HTERT RPE-1 (cell line): ENCODE data around the gene PRUNE2.

ENCODE experiments used
- in situ Hi-C: fragments of 300-500 bp; cut with MboI; formaldehyde crosslinking; loops from 4 replicates; pipeline ENCODE4 v1.14.3; 2020; ENCODE audit warnings: low sequenced_read_pairs

Gene PRUNE2

DNA sequence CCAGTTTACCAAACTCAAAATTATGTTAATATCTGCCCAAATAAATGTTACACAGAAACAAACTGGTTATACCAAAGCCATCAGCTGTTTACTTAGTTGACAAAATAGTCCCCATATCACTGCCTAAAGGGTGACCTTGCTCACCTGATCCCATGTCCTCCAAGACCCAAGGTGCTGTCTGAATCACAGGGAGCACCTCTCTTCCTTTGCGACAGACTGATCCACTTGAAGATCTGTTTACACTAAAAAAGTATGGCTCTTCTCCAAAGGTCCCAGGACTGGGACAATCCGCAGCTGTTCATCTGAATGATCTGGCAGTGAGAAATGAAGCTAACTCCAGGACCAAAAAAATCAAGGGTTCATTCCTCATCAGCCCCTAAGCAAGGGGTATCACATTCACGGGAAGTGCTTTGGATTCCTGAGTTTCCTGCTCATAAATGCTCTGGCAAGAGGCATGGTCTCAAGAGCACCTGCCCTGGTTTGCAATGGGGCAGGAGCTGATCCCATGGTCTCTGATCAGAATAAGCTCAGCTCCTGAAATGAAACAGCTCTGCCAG is 5.0 kb downstream of the PRUNE2 start:
- in situ Hi-C loops = no loop called here

DNA sequence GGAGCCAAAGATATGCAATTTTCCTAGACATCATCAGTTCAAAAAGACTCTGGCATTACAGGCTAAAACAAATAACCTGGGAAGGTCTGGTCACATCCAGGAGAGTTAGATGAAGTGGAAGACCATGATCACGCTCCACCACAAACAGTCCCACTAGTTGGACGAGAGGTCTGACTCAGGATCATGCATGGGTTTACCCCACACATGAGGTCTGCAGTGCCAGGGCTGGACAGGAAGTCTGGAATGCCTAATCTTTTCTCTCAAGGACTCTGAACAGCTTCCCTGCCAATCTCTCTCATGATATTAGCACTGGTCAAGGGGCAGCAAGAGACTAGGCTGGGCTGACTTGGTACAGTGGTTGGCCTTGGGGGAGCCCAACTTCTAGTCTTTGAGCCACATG is 7.1 kb downstream of the PRUNE2 start:
- in situ Hi-C loops = no loop called here

- in situ Hi-C loops = no loop called here
Measured at GRCh38 chr9:76897804-76898525, 7.9 kb downstream of the PRUNE2 start.

GRCh38 chr9:76896035-76896434 is 9.9 kb downstream of the PRUNE2 start:
- in situ Hi-C loops = no loop called here

DNA sequence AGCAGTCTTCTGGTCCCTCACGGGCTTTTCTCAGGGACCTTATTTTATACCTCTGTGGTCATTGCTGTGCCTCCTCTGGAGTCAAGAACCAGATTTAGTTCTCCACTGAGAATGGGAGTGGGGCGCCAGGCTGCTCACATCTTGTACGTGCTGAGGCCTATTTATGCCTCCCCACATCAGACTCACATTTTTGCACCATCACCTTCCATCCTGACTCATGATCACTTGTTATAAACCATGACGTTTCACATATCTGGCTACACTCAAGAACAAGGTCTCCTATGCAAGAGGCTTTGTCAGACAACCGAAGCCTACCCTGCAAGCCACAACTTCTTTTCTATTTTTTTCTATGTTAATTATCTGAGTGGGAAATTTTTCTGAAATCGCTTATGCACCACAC is 10.7 kb downstream of the PRUNE2 start:
- in situ Hi-C loops = no loop called here

- in situ Hi-C loops = no loop called here
Measured at GRCh38 chr9:76894198-76894597, 11.7 kb downstream of the PRUNE2 start.

- in situ Hi-C loops = no loop called here
Measured at GRCh38 chr9:76893395-76893932, 12.4 kb downstream of the PRUNE2 start.

DNA sequence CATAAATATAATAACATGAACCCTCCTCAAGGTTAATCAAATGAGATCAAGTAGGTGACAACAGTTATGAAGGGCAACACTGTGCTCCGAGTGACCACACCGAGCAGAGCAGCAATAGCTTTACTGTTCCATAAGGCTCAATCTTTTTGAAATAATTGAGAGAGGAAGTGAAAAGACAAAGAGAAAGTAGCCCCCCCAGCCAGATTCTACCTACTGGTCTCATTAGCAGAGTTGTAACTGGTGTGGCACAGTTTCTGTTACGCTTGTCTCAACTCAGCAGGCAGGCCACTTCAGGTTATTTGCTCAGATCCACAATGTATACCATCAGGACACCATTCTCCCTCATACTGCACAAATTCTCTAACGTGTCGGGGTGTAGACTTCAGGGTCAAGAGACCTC is 14.0 kb downstream of the PRUNE2 start:
- in situ Hi-C loops = no loop called here

DNA sequence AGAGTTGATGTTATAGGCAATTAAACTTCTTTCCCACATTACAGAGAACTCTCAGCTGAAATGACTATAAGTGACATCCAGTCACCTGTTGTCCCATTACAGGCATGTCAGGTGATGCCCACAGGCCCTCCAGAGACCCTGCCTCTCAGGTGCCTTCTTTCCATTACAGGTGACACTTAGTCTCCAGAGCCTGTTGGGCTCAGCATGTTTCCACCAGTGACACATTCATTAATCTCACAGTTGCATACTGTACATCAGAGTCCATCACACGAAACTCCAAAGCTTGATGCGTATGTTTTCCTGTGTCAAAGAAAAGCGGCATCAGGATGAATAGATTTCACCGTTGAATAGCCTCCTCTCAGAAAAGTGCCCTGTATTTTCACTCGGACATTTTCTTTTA is 14.6 kb downstream of the PRUNE2 start:
- in situ Hi-C loops = no loop called here

- in situ Hi-C loops = no loop called here
Measured at GRCh38 chr9:76887951-76888350, 18.0 kb downstream of the PRUNE2 start.

DNA sequence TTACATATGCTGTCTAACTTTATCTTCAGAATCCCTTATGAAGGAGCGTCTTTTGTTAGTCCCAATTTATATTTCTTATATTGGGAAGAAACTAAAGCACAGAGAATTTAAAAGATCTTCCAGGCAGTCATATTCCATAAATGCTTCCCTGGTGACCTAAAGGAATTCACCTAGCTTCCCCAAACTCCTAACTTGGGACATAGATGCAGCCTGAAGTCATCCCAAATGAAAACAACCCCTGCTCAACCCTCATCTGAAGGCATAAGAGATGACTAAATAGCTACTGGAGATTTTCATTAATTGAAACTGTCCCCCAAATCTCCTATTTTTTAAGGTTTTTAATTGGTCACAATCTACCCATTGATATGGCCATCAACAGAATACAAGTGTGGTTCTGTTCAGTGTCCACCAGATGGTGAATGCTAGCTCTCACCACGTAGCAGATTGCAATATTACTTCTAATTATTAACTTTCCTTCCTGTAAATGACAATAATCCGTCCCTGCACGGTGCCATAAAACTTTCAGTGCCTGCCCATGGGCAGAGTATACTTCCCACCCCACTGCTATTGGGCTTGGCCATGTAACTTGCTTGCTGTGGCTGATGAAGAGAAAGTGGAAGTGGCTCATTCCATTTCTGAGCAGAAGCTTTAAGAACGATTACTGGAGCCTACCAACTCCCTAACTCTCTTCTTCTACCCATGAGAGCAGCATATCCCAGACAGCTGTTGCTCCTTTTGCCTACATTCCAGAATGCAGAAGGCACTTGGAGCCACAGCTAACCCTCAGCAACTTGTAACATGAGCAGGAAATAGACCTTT is 18.7 kb downstream of the PRUNE2 start:
- in situ Hi-C loops = no loop called here

DNA sequence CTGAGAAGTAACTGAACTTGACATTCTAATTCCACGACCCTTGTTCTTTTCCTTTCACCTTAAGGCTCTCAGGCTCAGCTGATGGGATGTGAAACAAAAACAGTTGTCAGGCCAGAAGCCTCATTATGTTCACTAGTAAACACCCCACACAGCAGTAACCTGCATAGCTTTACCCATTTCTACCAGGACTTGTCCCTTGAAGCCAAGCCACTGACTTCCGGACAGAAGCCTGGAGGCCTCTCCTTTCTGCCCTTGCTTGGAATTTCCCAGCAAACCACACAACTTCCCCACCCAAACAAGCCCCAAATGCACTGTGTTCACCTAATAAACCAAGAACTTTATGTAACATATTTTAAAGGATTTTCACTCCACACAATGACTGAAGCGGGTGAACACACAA is 19.6 kb downstream of the PRUNE2 start:
- in situ Hi-C loops = no loop called here

- in situ Hi-C loops = no loop called here
Measured at GRCh38 chr9:76884823-76885222, 21.1 kb downstream of the PRUNE2 start.

DNA sequence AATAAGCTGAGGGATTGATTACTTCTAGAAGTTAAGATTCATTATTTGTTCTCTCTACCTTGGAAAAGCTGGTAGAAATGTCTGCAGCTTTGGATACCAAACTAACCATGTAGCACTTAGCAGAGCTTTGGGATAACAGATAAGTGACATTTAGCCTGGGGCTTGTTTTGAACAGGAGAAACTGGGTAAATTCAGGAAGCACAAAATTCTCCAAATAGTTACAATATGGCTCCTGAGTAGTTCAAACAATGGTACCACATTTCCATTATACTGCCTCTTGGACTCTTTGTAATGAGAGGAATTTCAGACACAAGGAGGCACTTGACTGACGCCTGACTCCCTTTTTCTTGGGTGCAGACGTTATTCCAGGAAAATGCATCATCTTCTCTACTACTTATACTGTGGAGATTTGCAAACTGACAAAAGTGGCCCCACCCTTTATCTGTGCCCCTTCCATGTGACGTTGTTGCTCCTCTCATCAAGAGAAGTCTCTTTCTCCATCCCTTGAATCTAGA is 22.5 kb downstream of the PRUNE2 start:
- in situ Hi-C loops = no loop called here

DNA sequence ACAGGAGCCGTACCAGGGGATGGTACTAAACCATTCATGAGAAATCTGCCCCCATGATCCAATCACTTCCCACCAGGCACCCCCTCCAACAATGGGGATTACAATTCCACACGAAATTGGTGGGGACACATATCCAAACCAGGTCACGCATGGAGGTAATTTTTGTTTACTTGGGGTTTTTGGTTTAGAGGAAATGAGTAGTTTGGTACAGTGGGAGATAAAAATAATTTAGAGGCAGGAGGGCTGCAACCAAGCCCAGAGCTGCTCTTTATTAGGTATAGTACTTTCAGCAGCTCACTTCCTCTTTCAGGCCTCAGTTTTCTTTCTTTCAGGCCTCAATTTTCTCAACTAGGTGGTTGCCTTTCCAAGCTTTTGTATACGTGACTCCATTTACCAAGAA is 23.2 kb downstream of the PRUNE2 start:
- in situ Hi-C loops = no loop called here

GRCh38 chr9:76880210-76880609 is 25.7 kb downstream of the PRUNE2 start:
- in situ Hi-C loops = no loop called here

DNA sequence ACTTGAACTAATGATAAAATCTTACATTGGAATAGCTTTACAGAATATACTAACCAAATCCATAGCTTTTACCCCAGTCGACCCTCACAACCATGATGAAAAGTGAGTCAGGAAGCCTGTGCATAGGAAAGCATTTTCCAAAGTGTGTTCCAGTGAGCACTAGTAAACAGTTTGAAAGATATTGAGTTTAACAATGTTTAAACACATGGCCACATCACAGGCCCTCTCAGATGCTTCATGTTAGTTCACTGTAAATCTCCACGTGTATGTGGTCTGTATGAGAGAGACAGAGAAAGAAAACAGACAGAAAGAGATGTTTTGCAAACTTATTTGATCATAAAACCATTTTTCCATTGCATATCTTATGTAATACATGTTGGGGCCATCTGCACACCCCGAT is 27.0 kb downstream of the PRUNE2 start:
- in situ Hi-C loops = no loop called here

- in situ Hi-C loops = no loop called here
Measured at GRCh38 chr9:76877961-76878360, 28.0 kb downstream of the PRUNE2 start.

DNA sequence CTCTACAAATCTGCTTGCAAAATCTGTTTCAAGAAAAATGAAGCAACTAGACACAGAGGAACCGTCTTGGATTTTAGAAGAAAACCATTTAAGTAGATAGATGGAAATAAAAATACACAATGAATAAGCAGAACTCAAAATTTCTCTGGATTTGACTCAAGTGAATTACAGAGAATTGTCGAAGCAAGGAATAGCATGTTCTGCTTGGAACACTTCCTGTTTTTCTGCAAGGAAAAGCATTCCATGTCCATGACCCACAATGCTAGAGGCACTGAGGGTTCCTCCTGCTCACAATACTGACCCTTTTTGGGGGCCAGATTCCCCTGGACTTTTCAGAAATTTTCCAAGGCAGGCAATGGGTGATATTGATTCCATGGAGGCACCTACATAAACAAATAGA is 29.8 kb downstream of the PRUNE2 start:
- in situ Hi-C loops = no loop called here

DNA sequence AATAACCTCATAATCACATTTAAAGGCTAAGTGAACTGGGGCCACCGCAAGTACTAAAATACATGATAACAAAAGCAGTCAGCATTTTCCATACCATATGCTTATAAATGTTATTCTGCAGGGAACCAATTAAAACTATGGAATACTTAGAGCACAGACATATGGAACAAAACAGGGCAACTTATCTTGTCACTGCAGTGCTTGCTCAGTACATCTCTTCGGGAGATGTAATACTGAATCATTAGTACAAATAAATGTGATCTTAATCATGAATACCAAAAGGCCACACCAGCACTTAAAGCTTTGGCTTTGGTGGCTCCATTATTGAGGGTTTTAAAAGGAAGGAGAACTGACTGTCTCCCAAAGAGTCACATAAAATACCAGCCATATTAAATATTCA is 32.1 kb downstream of the PRUNE2 start:
- in situ Hi-C loops = no loop called here

DNA sequence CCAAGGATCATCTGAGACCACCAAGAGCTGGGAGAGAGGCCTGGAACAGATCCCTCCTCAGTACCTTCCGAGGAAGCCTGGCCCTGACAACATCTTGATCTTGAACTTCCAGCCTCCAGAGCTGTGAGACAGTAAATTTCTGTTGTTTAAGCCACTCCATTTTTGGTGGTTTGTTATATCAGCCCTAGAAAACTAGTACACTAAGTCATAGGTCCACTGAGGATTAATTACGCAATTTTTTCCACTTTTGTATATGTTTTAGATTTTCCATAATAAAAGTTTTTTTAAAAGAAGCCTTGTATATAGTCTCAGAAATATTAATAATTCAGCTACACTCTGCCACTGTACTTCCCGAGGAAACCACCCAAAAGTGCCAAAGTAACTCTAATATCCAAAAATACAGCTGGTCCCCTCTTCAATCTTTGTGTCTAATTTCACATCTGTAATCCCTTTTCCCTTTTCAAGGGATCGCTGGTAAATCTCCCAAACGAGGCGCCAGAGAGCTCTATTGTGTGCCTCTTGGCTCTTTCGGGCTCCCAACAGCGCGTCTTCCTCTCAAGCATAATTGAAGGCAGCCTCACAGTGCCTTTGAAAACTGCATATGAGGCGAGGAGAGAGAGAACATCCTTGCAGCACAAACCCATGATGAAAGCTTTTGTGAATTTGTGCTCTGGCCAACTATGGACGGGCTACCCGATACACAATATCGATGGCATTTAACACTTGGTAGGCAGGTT is 32.7 kb downstream of the PRUNE2 start:
- in situ Hi-C loops = no loop called here
